GM12874 (cell line): ENCODE data around the gene RIMBP3C.

ENCODE experiments used
- CTCF ChIP-seq: IDR thresholded peaks from 2 replicates; pipeline ENCODE4 v1.5.1; 2011; ENCODE audit warnings: low read depth, mild to moderate bottlenecking, control low read depth, low read length, moderate library complexity; ENCODE audit not compliant: insufficient read depth

Gene RIMBP3C

GRCh38 chr22:21590809-21591641, 39.8 kb upstream of the RIMBP3C start:
- TF ChIP-seq CTCF = no peak

- TF ChIP-seq CTCF = no peak
These were observed 38.1 kb upstream of the RIMBP3C start for GRCh38 chr22:21589396-21589795.

- no peak for TF ChIP-seq CTCF
These were observed 36.7 kb upstream of the RIMBP3C start for GRCh38 chr22:21587803-21588611.

- TF ChIP-seq CTCF = no peak
These were observed 34.1 kb upstream of the RIMBP3C start for GRCh38 chr22:21585389-21585788.

- no peak for TF ChIP-seq CTCF
These were observed 31.8 kb upstream of the RIMBP3C start for GRCh38 chr22:21582801-21583740.

- no peak for TF ChIP-seq CTCF
These were observed 28.2 kb upstream of the RIMBP3C start for GRCh38 chr22:21579474-21579851.
